HG03558 (cell line): ENCODE measurements around the gene DNM3.

Experiments
- ATAC-seq: cut with Tn5 transposase; IDR thresholded peaks from one replicate; pipeline ENCODE4 v1.9.1; 2021; ENCODE audit warnings: moderate number of reproducible peaks; ENCODE audit not compliant: unreplicated experiment; ENCODE audit errors: extremely low read depth

DNM3 gene

GRCh38 chr1:172125812-172126430 is 284.6 kb downstream of the DNM3 start:
- no peak for ATAC-seq

- no peak for ATAC-seq
Observed at GRCh38 chr1:172132836-172133235, 291.5 kb downstream of the DNM3 start.

GRCh38 chr1:172134087-172134731 is 292.9 kb downstream of the DNM3 start:
- ATAC-seq = no peak

GRCh38 chr1:172135076-172135672 is 293.9 kb downstream of the DNM3 start:
- no peak for ATAC-seq

- ATAC-seq = no peak
Observed at GRCh38 chr1:172135978-172136610, 294.8 kb downstream of the DNM3 start.

- ATAC-seq = no peak
Observed at GRCh38 chr1:172136925-172137324, 295.6 kb downstream of the DNM3 start.

GRCh38 chr1:172137703-172138454 is 296.6 kb downstream of the DNM3 start:
- ATAC-seq = no peak

- ATAC-seq = no peak
Observed at GRCh38 chr1:172138634-172139033, 297.3 kb downstream of the DNM3 start.

GRCh38 chr1:172139196-172139595 is 297.9 kb downstream of the DNM3 start:
- no peak for ATAC-seq

- no peak for ATAC-seq
Observed at GRCh38 chr1:172140072-172140471, 298.8 kb downstream of the DNM3 start.

GRCh38 chr1:172140591-172140990 is 299.3 kb downstream of the DNM3 start:
- no peak for ATAC-seq

- ATAC-seq = no peak
Observed at GRCh38 chr1:172141341-172141881, 300.1 kb downstream of the DNM3 start.

GRCh38 chr1:172142324-172142723 is 301.0 kb downstream of the DNM3 start:
- no peak for ATAC-seq

- no peak for ATAC-seq
Observed at GRCh38 chr1:172143384-172144055, 302.2 kb downstream of the DNM3 start.

GRCh38 chr1:172144445-172145061 is 303.3 kb downstream of the DNM3 start:
- ATAC-seq = no peak

- no peak for ATAC-seq
Observed at GRCh38 chr1:172145231-172145651, 303.9 kb downstream of the DNM3 start.

- ATAC-seq = no peak
Observed at GRCh38 chr1:172145656-172146055, 304.4 kb downstream of the DNM3 start.

GRCh38 chr1:172146141-172146850 is 305.0 kb downstream of the DNM3 start:
- ATAC-seq = no peak

- ATAC-seq = no peak
Observed at GRCh38 chr1:172147541-172147940, 306.2 kb downstream of the DNM3 start.
